ENCODE data around the gene SYNE4.
A peak's percentile ranks its signal among the peaks of the same experiment; 100 is the strongest.

Gene SYNE4

DNA sequence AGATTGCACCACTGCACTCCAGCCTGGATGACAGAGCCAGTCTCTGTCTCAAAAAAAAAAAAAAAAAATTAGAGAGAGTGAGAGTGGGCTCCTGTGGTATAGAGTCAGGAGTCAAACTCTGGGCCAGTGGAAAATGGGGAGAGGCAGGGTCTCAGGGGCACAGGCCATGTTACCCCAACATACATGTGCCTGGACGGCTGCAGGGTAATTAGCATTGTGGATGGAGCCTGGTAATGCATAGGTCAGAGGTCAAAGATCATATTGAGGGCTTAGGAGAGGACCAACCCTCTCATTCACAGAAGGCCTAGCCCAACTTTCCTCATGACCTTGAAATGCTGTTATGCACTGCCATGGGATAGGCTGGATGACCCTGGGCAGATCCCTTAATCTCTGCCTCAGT, 16.9 kb upstream of the SYNE4 start:
- DNase-seq: no peak

DNA sequence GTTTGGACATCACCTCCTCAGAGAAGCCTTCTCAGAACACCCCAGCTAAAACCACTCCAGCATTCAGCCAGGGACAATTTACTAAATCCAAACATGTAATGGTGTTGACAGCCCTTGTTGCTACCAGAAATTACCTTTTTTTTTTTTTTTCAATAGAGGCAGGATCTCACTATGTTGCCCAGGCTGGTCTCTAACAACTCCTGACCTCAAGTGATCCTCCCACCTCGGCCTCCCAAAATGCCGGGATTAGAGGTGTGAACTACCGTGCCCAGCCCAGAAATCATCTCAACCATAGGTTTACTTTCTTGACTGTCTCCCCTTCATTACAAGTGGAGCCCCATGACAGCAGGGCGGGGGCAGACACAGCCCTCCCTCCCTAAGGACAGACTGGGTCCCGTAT, 14.8 kb upstream of the SYNE4 start:
- no peak for DNase-seq

DNA sequence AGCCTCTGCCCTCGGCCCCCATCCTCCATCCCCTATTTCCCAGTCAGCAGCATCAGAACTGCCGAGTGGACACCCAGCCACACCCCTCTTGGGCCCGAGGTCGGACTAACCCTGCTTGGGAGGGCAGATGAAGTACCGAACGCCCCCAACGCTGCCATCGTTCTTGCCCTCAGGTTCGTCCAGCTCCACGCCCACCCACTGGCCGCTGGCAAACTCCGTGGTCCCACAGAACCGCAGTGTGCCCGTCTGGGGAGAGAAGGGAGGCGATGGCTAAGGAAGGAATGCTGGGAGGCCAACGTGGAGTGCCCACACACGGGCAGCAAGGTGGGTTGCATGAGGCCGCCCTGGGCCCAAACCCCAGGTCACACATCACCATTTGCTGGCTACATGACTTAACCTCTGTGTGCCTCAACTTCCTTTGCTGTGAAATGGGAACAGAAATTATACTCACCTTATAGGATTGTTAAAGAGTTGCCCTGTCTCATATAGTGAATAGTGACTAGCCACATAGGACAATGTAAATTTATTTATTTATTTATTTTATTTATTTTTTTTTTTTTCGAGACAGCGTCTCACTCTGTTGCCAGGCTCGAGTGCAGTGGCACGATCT, 10.6 kb upstream of the SYNE4 start:
- no peak for DNase-seq

DNA sequence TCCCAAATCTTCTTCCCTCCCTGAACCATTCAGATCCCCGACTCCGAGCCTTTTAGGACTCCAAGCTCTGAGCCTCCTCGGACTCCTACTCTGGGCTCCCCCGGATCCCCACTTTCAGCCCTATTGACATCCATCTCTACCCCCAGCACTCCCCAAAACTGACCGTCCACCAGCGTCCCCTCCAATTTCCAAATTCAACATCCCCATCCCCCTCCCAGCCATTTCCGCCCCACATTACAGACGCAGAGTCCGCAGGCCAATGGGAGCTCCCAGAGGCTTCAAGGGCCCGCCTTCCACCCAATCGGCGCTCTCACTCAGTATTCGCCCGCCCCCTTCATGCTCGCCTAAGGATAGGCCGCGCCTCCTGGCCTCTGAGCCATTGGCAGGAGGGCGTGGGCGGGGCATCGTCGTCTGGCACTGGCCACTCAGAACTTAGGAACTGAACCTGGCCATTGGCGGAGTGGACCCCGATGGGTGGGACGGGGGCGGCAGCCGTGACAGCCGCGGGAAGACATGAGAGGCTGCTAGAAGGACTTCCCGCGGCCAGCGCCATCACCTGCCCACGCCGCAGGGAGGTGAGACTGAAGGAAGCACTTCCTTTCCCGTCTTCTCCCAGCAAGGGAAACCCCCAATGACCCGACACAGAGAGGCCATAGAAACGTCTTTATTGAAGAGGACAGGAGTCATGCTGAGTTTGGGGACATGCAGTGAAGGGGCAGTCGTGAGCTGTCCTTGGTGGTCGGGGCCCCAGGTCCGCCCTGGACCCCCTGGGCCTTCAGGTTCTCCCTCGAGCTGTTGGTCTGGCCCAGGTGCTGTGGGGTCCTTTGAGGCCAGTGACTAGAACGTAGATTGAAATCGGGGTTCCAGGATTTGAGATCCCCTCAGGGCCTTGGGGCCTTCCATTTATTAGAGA, 5.7 kb upstream of the SYNE4 start, which contains the start of gene ALKBH6:
TSS of gene ALKBH6 (minus strand) at position 202 of the 913 bp plus-strand sequence. CDS start 816 bp downstream, outside the sequence.
- peak; percentile 97 to 99 (median 99) for DNase-seq

- no peak for DNase-seq
These were observed 4.8 kb upstream of the SYNE4 start for GRCh38 chr19:36013280-36014011.

GRCh38 chr19:36010402-36010801, 1.8 kb upstream of the SYNE4 start:
- DNase-seq: no peak

GRCh38 chr19:36009633-36010379, 1.2 kb upstream of the SYNE4 start:
- no peak for DNase-seq

DNA sequence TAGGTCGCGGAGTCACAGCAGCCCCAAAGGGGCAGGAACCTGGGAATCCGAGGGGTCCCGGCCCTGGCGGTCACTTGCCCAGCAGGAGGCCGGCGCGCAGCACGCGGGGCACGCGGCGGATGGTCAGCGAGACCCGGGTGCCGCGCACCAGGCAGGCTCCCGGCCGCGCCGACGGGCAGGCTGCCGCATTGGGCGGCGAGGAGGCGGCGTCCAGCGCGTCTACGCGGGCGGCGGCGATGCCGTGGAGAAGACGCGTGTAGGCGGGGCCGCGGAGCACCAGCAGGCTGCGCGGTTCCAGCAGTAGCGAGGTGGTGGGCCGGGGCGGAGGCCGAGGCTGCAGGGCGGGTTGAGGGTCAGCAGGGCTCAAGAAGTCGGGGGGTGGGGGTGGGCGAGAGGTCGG, 607 bp upstream of the SYNE4 start:
- DNase-seq: peak in 3 of 5 experiments; percentile 29 to 74 (median 34)

GRCh38 chr19:36006955-36007354, 1.7 kb downstream of the SYNE4 start:
- DNase-seq: no peak

- no peak for DNase-seq
These were observed 5.3 kb downstream of the SYNE4 start for GRCh38 chr19:36003284-36003683.

DNA sequence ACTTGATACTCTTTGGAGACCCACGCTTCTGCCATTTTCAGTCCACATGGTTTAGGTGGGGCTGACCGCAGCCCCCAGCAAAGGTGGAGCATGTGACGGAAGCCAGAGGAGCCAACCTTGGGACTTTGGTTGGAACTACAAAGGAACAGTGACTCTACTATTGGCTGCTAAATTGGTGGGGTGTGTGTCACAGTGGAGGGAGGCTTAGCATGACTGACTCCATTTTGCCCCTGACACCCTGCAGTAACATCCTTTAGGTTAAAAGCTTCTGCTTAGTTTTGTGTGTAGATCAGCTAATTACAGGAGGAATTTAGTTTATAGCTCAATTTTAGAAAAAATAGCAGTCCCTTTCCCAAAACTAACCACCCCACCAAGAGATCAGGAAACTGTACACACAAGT, 7.0 kb downstream of the SYNE4 start:
- DNase-seq: no peak

DNA sequence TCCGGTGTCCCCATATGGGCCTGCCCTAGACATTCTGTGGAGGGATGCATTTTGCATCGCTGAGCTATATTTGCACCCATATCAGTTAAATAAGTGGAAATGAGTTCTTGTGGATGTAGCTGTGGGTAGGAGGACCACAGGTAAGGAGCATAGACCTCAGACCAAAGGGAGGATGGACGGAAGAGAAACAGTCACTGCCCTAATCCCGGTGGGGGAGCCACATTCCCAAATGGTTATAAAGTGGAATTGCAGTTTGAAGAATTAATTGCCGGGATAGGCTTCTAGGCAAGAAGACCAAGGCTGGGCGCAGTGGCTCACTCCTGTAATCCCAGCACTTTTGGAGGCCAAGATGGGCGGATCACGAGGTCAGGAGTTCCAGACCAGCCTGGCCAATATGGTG, 11.8 kb downstream of the SYNE4 start:
- DNase-seq: no peak

DNA sequence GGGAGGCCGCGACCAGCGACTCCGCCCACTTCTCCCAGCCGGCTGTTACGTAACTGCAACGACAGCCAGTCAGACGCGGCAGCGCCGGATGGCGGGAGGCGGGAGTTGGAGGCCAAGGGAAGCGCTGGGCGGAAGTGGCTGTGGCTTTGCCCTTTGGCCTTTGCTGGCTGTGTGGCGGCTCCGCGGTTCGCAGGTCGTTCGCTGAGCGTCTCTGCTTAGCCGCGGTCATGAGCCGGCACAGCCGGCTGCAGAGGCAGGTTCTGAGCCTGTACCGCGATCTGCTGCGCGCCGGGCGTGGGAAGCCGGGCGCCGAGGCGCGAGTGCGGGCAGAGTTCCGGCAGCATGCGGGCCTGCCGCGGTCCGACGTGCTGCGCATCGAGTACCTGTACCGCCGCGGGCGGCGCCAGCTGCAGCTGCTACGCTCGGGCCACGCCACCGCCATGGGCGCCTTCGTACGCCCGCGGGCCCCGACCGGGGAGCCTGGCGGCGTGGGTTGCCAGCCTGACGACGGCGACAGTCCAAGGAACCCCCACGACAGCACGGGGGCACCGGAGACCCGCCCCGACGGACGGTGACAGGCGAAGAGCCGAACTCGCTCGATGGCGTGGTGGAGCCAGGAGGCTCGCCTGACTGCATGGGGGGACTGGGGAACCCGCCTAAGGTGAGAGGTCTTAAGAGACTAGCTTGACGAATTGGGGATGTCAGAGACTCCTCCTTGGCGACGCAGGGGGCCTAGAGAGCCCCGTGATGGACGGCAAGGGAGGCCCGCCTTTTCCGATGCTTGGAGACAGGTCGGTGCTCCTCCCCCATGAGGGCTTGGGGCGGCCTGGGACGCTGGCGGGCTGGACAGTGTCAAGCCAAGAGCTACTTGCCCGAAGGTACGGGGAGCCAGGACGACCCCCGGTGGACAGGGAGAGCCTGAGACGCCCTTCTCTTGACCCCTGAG, 13.3 kb downstream of the SYNE4 start, which contains the start of gene SDHAF1:
TSS of gene SDHAF1 (plus strand) at position 141 of the 946 bp plus-strand sequence. CDS start at position 228, 87 bp downstream.
- peak; percentile 72 to 94 (median 88) for DNase-seq

DNA sequence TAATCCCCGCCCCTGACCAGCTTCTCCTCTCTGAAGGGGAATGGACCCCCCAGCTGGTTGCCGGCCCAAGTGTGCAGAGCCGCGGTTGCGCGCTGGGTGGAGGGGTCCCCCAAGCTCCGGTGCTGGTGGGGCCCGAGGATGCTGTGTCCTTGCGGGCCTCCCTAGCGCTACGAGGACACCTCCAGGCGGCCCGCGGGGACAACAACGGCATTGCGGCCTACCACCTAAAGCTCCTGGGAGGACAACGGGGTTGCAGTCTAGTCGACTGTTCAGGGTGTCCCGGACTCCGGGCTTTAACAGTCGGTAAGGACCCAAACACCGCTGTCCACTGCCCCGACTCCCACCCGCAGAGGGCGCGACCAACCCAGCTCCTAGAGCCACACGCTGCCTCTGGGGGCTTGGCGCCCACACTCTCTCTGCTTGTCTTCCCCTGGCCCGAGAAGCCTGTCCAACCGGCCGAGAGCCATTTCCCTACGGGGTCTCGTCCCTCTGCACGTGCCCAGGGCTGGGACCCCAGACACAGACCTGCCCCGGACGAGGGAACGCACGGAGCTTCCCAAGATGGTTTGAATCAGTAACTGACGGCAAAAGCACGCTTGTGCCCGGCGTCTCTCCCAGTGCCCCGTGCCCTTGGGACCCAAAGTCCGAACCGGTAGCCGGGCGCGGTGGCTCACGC, 14.6 kb downstream of the SYNE4 start:
- DNase-seq: no peak

DNA sequence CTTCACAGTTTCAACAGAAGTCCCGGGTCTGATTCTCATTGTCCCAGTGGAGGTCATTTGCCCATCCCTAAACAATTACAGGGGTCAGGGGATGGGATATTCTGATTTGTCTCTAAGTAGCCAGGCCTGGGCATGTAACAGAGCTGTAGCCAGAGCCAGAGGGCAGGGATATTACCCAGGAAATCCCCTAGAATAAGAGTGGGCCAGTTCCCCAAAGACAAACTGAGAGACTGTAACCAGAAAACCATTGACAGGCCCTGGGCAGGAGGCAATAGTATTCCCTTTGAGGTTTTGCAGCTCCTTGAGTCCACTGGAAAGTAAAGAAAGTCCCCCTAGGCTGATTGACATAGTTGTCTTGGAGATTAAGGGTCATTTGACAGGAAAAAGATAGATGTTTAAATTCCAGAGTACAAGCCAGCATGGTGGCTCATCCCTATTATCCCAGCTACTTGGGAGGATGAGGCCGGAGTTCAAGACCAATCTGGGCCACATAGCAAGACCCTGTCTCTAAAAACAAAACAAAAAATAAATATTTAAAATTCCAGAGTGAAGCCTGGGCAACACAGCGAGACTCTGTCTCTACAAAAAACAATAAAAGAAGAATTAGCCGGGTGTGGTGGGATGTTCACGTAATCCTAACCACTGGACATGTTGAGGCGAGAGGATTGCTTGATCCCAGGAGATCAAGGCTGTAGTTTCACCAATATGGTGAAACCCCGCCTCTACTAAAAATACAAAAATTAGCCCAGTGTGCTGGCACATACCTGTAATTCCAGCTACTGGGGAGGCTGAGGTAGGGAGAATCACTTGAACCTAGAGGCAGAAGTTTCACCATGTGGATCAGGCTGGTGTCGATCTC, 15.5 kb downstream of the SYNE4 start:
- DNase-seq: no peak

DNA sequence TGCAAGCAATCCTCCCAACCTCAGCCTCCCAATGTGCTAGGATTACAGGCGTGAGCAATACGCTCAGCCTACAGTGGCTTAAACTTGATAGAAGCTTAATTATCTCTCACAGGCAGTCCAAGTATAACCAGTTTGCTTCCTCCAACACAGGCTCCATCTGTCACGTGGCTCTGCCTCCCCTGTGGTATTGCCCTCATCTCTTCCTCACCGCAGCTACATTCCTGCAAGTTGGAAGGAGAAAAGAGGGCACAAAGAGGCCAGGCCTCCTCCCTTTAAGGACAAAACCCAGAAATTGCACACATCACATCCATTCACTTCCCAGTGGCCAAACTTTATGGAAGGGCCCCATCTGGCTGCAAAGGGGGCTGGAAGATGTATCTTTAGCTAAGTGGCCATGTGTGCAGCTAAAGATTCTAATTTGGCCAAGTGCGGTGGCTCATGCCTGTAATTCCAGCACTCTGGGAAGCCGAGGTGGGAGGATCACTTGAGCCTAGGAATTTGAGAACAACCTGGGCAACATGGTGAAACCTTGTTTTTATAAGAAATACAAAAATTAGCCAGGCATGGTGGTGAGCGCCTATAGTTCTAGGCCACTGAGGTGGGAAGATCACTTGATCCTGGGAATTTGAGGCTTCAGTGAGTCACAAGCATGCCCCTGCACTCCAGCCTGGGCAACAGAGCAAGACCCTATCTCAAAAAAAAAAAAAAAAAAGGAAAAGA, 16.7 kb downstream of the SYNE4 start:
- DNase-seq: no peak

DNA sequence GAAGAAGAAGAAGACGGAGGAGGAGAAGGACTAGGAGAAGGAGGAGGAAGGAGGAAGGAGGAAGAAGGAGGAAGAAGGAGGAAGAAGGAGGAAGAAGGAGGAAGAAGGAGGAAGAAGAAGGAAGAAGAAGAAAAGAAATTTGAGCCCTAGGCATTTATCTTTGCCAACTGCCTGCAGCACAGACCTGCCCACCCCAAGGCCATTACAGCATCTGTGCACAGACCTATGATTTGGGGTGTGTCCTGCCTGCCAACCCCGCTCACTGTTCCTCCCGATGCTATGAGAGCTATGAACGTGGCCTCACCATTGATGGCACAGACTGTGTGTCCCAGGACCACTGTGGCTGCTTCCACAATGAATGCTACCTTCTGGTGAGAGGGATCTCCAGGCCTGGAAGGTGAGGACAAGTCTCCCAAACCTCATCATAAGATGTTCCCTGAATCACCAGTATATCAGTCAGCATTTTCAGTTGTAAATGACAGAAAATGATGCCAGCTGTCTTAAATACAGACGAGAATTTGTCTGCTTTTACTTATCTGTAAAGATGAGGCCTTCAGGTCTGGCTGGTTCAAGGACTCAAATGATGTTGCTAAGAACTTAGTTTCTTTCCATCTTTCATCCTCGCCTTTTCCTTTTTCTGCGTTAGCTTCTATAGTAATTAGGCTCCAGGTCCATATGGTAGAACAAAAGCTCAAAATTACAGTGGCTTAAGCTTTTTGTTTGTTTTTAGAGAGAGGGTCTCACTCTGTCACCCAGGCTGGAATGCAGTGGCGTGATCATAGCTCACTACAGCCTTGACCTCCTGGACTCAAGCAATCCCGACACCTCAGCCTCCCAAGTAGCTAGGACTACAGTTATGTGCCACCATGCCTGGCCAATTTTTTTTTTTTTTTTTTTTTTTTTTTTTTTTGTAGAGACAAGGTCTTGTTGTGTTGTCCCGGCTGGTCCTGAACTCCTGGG, 17.6 kb downstream of the SYNE4 start:
- no peak for DNase-seq

DNA sequence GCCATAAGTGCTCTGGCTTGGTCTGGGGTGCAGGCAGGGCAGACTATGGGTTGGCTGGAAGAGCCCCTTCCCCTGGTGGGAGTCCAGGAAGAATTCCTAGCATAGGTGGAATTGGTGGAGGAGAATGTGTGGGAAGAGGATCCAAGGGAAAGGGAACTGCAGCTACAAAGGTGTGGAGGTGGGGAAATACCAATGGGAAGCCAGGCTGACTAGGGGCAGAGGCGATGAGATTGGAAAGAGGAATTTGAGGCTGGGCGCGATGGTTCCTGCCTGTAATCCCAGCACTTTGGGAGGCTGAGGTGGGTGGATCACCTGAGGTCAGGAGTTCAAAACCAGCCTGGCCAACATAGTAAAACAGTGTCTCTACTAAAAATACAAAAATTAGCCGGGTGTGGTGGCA, 18.5 kb downstream of the SYNE4 start:
- DNase-seq: no peak
